Ecto neural progenitor cell (in vitro differentiated cells): ENCODE data around the gene AKT2.

Experiments used
- DNase-seq: peaks from one replicate; pipeline ENCODE4 v3.0.0-alpha.2; 2018; ENCODE audit warnings: low spot score

The AKT2 gene

GRCh38 chr19:40235238-40236025 is 49.7 kb downstream of the AKT2 start:
- DNase-seq: no peak

DNA sequence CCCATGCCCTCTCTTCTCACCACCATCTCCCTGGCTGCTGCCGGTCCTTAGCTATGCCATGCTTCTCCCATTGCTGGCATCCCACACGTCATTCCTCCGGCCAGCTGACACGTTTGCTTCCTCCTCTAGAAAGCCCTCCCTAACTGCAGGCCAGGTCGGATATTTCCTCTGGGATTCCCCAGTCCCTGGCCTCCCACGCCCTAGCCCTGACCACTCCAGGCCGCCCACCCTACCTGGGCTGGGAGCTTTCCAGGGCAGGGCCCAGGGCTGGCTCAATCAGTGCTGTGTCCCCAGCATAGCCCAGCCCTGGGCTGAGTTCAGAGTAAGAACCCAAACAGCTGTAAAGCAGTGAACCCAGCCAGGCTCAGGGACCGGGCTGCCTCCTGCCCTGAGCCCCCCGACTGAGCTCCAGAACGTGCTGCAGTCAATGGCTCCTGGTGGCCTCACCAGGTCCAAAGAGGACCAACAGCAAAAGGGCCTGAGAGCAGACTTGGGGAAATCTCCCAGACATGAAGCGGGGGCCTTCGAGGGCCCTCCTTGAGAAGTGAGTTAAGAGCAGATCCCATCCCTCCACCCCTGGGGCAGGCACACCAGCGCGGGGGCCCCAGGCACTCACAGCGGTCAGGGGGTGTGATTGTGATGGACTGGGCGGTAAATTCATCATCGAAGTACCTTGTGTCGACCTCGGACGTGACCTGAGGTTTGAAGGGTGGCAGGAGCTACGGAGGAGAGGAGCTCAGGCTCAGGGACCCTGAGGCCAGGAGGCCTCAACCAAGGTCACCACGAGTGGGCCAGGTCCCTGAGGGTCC is 50.5 kb downstream of the AKT2 start:
- DNase-seq: no peak

DNA sequence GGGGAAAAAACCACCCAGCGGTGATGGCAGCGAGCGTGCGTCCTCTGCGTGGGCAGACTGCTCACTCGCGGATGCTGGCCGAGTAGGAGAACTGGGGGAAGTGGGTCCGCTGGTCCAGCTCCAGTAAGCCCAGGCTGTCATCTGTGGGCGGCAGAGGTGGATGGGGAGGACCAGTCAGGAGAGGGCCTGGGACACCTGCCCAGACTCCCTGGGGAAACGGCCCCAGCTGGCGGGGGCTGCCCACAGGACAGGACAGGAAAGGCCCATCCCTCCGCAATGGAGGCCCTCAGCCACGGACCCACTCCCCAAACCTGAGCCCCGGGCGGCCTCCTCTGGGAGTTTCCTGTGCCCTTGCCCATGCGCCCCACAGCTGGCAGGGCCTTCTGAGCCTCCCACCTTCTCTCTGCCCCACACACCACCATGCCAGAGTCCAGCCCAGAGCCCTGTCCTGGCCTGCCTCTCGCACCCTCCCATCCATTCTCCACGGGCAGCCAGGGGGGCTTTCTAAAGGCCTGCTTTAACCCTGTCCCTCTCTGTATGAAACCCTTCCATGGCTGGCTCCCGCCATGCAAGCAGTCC is 51.2 kb downstream of the AKT2 start:
- DNase-seq: no peak

DNA sequence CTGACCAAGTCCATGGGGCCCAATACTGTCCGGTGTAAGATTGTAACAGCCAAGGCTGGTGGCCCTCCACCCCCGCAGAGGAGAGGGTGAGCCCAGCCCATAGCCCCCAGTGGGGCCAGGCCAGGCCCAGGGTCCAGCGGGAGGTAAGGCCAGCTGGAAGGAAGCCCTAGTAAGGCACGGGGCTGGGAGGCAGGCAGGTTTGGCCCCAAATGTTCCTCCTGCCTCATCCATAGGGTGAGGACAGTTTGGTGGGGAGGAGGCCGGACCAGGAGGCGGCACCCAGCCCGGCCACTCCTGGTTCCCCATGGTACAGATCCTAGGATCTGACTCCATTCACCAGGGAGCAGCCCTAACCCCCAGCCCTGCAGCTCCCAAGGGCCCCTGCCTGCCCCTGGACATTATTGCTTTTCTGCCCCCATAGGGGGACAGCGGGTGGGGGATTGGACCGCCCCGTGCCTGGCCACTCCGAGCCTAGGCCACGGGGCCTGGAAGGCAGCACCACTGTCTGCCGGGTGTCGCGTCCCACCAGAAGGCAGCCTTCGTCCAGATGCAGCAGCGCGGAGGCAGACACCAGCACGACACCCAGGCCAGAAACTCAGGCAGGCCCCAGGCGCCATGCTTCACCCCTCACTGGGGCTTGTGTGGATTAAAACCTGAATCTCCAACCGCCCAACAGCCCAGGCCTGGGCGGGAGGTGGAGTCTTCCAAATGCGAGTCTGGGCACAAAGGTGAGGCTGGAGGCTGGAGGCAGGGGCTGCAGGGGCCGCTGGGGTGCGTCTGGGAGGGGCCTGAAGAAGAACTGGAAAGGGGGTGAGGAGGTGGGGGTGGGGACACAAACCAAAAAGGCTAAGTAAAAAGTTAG is 52.0 kb downstream of the AKT2 start:
- no peak for DNase-seq

GRCh38 chr19:40232479-40232878 is 52.7 kb downstream of the AKT2 start:
- DNase-seq: no peak

- DNase-seq: peak; percentile 56
Observed at GRCh38 chr19:40231544-40232424, 53.4 kb downstream of the AKT2 start.

- DNase-seq: peak; percentile 34
Observed at GRCh38 chr19:40231057-40231456, 54.1 kb downstream of the AKT2 start.

- no peak for DNase-seq
Observed at GRCh38 chr19:40229926-40230417, 55.2 kb downstream of the AKT2 start.

GRCh38 chr19:40229484-40229883 is 55.7 kb downstream of the AKT2 start:
- DNase-seq: no peak

DNA sequence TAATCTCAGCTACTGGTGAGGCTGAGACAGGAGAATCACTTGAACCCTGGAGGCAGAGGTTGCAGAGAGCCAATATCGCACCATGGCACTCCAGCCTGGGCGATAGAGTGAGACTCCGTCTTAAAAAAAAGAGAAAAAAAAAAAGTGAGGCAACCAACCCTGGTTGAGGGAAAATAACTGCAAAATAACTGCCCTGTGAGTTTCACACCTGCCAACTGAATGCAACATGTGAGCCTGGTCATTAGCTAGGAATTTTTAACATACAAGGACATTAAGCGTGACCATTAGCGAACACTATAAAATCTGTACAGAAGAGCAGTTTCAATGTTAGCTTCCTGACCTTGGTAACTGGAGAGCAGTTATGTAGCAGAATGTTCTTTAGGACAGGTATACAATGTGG is 56.3 kb downstream of the AKT2 start:
- DNase-seq: no peak

DNA sequence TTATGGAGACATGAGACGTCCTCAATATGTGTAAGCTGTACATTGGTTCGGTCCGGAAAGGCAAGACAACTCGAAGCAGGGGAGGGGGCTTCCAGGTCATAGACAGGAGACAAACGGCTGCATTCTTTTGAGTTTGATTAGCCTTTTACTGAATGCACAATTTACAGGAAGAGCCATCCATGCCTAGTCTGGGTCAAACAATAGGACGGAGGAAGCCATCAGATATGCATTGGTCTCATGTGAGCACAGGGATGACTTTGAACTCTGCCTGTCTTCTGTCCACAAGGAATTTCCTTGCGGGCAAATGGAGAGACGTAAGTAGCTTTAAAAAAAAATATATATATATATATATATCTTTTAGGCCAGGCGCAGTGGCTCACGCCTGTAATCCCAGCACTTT is 56.8 kb downstream of the AKT2 start:
- DNase-seq: no peak

DNA sequence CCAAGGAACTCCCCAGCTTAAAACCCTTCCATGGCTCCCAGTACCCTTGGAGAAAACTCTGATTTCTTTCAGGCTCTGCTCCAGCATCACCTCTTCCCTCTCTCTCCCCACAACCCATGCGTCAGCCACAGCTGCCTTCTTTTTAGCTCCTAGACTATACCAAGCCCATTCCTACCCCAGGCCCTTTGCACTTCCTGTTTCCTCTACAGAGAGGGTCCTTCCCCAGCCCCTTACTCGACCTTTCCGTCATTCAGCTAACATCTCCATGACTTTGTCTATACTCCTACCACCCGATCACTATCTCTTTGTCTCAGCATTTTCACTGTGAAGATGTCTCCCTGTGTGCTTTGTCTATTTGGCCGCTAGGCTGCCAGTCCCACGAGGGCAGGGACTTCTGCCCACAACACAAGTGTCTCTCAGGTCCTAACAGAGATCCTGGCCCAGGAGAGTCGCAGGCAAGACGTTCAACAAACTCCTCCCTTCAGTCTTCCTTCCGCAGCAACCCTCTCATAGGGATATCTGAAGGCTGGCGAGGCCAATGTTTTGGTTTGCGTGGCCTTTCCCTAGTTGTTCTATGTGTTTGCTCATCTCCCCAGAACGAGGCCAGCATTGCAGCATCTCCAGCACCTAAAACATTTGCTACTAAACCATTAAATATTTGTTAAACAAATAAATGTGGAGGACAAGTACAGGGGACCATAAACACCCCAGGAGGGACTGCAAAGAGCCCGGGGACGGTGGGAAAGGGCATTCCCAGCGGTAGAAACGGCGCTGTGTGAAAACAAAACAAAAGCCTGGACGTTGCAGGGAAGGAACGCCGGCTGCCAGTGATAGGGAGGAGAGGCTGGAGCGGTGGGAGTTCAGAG is 59.5 kb downstream of the AKT2 start:
- DNase-seq: peak; percentile 39

DNA sequence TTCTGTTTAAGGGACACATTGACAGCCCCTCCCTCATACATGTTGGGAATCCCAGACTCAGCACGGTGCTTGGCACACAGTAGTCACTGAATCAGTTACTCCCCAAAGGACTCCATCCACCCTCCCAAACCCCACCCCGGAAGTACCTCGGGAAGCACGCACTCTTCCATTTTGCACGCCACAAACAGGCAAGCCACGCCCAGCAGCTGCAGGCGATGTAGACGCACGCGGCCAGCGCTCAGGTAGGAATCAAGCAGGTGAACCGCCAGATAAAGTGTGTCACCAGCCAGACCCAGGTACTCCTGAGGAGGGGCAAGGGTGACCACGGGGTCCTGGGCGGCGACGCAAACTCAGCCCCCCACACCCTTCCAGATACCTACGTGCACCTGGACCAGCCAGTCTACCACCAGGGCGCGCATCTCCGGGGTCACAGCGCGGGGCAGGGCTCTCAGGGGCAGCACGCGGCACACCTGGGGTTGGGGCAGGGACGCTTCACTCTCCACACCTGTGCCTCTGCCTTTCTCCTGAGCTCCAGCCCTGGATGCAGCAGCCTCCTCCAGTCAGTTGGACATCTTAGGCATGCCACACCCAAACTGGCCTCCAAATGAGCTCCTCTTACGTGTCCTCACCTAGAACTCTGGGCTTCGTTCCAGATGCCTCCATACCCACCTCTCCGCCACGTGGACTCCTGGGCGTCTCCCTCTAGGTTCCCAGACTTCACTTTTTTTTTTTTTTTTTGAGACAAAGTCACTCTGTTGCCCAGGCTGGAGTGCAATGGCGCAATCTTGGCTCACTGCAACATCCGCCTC is 60.6 kb downstream of the AKT2 start:
- peak; percentile 41 for DNase-seq

- peak; percentile 62 for DNase-seq
Observed at GRCh38 chr19:40223135-40223822, 61.9 kb downstream of the AKT2 start.

- DNase-seq: peak; percentile 87
Observed at GRCh38 chr19:40221858-40222619, 63.1 kb downstream of the AKT2 start.

DNA sequence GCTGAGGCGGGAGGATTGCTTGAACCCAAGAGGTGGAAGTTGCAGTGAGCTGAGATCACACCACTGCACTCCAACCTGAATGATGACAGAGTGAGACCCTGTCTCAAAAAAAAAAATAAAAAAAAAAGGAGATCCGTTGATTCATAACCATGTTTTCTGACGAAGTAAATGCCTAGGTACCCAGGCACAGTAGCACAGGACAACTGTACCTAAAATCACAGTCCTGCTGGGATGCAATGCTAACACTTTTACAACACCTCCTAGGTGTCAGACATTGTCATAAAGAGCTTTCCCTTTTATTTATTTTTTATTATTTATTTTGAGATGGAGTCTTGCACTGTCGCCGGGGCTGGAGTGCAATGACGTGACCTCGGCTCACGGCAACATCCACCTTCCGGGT is 64.5 kb downstream of the AKT2 start:
- DNase-seq: no peak

- DNase-seq: no peak
Observed at GRCh38 chr19:40219721-40220276, 65.3 kb downstream of the AKT2 start.
